Right kidney (tissue), 1 donor: ENCODE measurements around the gene ATP13A1.
A peak's percentile ranks its signal among the peaks of the same experiment; 100 is the strongest.
"Not testable (repeated sequence)": the region's sequence is repeated elsewhere in the genome, so short reads cannot be mapped to it uniquely, and the experiment has no call there.

Experiments
- DNase-seq: peaks from one replicate; pipeline ENCODE4 v3.0.0-alpha.2; 2016

ATP13A1 gene

DNA sequence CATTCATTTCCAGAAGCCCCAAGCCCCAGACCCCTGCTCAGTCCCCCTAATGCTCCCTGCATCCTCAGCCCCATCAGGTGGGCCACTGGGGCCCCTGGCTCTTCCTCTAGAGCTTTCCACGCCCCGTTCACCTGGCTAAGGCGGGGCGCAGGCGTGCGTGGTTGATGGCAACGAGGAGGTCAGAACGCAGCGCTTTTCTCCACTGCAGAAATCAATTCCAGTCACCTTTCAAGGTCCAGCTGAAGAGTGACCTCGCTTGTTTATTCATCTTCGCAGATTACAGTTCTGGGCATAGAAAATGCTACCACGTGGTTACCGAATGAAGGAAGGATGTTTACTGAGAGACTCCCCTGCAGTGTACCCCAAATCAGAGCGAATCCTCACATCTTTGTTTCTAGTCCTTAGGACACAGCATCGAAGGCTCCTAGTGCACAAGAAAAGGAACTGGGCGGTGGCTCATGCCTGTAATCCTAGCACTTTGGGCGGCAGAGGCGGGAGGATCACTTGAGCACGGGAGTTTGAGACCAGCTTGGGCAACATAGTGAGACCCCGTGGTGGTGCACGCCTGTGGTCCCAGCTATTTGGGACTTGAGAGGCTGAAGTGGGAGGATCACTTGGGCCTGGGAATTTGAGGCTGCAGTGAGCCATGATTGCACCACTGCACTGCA, 44.2 kb downstream of the ATP13A1 start:
- no peak for DNase-seq

DNA sequence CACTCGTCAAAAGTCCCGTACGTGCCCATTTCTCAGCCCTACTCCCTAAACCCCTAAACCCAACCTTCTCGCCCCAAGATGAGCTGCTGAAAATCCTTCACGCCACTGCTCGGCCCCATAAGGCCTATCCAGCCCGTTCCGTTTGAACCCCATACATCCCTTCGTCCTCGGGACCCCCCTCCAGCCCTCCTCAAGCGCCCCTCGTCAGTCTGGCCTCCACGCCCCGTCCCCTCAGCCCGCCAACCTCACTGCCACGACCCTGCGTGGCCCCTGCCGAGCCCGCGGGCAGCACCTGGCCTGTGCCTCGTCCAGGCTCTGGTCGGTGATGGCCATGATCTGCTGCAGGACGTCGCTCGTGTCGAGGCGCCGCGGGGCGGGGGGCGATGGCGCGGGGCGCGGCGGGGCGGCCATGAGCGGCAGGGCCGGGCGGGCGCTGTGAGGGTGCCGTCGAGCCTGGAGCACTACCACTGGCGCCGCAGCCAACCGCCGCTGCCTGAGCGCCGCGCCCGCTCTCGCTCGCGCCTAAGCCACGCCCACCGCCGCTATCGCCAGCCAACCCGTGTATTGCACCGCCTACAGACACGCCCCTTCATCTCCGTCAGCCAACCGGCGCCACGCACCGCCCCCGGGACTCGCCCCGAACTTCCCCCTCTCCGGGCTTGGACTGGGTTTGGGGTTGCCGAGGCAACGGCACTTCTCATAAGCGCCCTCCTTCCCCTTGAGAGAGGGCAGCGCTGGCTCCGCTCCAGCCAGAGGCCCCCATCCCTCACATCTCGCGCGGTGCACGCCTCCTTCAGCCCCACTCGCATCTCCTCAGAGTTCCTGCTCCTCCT, 45.0 kb downstream of the ATP13A1 start, which contains the start of gene PBX4:
Gene PBX4 (minus strand): TSS at position 469 of the 833 bp plus-strand sequence. CDS start 58 bp downstream, at position 411.
- peak; percentile 87 for DNase-seq

DNA sequence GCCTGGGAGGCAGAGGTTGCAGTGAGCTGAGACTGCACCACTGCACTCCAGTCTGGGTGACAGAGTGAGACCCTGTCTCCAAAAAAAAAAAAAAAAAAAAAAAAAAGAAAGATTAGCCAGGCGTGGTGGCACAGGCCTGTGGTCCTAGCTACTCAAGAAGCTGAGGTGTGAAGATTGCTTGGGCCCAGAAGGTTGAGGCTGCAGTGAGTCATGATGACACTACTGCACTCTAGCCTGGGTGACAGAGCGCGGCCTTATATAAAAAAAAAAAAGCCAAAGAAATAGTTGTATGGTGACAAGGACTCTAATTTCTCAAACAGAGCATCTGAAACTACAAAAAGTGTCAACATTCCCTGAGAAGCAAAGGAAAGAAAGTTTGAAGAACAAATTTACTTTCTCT, 48.4 kb downstream of the ATP13A1 start:
- DNase-seq, result no peak

DNA sequence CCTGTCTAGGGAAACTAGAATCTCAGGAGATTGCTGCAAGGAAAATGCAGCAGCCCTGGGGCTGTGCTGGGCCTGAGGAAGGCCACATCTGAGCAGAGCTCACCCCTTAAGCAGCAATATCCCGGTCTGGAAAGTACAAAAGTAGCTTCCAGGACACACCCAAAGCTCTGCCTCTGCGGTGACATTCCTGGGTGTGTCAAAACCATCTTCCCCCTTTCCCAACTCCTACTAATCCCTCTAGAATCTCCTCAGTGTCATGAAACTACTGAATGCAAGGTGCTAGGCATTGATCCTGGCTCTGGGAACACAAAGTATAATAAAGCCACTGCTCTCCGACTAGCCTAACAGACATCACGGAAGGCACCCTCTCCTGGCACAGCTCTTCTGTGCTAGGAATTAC, 50.0 kb downstream of the ATP13A1 start:
- DNase-seq, result no peak

DNA sequence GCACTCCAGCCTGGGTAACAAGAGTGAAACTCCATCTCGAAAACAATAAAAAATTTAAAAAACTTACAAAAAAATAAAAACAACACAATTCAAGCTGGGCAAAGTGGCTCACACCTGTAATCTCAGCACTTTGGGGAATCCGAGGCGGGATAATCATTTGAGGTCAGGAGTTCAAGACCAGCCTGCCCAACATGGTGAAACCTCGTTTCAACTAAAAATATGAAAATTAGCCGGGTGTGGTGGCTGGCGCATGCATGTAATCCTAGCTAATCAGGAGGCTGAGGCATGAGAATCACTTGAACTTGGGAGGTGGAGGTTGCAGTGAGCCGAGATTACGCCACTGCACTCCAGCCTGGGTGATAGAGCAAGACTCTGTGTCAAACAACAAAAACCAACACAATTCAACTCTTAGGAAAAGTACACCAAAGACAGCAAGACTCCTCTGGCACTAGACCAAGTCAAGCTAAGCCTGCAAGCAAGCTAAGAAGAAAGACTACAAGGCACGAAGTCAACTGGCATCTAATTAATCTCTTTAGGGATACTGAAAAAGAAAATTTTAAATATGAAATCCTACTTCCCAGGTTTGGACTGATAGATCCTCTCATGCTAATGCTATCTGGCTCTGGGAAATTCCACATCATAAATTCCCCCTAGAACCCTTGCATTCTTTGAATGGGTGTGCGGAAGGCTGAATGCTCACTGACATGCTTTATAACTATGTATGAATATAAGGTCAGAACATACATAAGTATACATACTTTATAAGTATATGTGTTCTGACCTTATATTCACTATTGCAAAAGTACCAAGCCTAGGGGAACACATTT, 52.9 kb downstream of the ATP13A1 start:
- no peak for DNase-seq

DNA sequence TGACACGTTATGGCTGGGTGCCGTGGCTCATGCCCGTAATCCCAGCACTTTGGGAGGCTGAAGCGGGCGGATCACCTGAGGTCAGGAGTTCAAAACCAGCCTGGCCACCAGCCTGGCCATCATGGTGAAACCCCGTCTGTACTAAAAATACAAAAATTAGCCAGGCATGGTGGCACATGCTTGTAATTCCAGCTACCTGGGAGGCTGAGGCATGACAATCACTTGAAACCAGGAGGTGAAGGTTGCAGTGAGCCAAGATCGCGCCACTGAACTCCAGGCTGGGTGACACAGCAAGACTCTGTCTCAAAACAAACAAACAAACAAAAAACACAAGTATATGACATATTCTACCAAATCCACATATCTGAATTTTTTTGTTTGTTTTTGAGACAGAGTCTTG, 56.8 kb downstream of the ATP13A1 start:
- DNase-seq, result not testable (repeated sequence)

DNA sequence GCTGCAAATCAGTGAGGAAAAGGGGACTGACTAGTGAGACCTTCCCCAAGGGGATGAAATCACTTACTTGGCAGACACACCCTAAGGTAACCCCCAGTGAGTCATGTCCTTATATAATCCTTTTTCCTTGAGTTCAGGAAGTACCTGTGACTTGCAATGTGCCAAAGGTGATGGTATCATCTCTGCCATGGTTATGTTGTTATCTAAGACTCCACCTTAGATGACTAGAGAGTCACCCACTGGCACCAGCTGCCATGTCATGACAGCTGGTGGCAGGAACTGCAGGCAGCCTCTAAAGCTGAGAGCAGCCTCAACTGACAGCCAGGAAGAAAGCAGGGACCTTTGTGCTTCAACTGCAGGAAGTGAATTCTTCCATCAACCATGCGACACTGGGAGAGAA, 57.5 kb downstream of the ATP13A1 start:
- DNase-seq, result no peak

DNA sequence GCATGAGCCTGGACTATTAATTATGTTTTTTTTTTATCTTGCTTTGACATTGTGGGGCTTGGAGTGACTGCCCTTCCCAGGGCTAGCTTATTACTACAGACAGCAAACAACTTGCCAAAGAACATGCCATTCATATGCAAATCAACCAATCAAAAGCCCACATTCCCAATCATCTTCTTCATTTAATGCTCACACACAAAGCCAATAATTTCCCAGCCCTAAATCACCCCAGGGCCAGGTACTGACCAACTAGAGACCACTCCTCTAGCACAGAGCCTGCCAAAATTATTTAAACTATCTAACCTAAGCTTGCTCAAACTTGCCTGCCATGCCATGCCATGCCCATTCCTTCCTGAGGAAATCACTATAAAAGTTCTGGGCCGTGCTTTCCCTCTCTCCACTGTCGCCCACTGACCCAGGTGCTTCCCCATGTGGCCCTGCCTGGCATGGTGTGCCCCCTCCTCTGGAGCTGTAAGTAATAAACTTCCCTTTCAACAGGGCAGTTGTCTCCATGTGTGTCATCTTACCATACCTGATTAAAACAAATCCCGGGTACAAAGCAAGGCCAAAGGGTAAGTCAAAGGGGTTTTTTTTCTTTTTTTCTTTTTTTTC, 60.7 kb downstream of the ATP13A1 start:
- DNase-seq, result no peak

DNA sequence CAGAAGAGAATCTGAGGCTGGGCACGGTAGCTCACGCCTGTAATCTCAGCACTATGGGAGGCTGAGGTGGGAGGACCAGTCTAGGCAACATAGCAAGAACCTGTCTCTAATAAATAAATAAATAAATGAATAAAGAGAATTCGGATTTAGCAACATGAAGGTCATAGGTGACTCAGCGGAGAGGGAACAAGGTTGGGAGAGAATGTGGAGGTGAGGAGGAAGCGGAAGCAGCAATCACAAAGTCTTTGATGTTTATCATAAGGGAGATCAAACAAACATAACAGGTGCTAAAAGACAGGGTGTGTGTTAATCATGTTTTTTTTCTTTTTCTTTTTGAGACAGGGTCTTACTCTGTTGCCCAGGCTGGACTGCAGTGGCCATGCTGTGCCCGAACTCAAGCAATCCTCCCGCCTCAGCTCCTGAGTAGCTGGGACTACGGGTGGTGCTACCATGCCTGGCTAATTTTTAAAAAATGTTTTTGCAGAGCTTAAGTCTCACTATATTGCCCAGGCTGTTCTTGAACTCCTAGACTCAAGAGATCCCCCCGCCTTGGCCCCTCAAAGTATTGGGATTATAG, 61.3 kb downstream of the ATP13A1 start:
- DNase-seq, result no peak

DNA sequence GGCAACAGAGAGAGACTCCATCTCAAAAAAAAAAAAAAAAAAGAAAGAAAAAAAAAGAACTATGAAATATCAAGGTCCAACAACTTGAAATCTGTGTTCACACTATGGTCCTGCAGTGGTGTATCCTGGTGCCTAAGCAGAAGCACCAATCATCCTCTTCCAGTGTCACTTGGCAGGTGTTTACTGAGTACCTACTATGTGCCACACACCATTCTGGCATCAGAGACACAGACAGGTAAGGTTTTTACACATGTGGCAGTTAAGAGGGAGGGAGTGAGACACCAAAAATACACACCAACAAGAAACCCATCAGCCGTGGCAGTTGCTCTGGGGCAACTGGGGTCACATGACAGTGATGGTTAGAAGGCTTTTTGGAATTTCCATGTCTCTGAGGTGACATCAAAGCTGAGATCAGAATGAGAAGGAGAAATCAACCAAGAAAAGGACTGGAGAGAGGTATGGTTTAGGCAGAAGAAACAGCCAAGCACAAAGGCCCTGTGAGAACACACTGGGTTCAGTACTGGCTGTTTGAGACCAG, 62.6 kb downstream of the ATP13A1 start:
- DNase-seq, result no peak

DNA sequence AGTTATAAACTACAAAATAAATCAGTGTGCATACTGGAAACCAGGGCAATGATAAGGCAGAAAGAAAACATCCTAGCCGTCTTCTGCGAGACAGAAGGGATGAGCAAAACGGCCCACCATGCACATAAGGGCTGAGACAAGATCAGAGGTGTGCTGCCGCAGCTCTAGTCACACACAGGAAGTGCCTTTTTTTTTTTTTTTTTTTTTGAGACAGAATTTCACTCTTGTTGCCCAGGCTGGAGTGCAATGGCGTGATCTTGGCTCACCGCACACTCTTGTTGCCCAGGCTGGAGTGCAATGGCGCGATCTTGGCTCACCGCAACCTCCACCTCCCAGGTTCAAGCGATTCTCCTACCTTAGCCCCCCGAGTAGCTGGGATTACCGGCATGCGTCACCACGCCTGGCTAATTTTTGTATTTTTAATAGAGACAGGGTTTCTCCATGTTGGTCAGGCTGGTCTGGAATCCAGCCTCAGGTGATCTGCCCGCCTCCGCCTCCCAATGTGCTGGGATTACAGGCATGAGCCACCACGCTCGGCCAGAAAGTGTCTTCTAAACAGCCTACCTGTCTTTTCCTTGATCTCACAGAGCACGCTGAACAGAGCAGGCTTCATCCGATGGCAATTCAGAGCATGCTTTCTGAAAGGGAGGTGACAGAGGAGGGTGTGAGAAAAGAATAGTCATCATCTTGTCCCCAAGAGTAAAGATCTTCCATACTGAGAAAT, 64.6 kb downstream of the ATP13A1 start:
- not testable (repeated sequence) for DNase-seq

DNA sequence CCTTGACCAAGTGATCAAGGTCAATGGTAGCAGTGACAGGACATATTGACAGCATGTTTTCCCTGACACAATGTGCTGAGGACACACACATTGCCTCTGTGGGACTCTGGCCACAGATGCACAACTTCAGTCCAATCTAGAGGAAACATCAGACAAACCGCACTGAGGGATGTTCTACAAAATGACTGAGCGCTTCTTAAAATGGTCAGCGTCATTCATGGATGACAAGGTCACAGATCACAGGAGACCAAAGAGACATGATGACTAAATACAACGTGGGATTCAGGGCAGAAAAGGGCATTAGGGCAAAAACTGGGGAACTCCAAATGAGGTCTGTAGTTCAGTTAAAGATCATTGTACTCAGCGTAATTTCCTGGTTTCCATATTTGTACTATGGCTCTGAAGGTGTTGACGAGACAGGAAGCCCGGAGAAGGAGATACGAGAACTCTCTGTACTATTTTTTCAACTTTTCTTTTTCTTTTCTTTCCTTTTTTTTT, 65.6 kb downstream of the ATP13A1 start:
- DNase-seq, result no peak
